SK-N-MC (cell line): Measurements from ENCODE around the gene LRIG1.

ENCODE experiments used
- EZH2 ChIP-seq: fragments of 200-600 bp; sonication (generic); IDR thresholded peaks from one replicate; pipeline ENCODE4 v1.6.1; 2017; ENCODE audit warnings: antibody characterized with exemption
- POLR2AphosphoS5 ChIP-seq: IDR thresholded peaks from 2 replicates; pipeline ENCODE4 v1.6.1; 2012; ENCODE audit warnings: mild to moderate bottlenecking, low read depth, low read length, borderline replicate concordance

DNA sequence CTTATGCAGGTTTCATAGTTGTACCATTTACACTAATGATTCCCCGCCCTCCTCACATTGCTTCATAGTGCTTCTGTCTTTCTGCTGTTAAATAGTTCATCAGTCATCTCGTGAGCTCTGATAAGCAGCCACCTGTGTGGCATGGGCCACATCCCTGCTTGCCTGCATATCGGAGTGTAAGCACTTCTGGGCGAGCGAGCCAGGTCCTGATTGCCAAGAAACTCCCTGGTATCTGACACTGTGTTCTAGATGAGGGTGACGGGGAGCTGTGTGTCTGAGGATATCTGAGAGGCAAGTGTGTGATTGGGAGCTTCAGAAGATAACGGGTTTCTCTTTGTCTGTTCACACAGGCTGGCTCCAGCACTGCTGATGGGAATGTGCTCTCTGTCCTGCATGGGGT is 130.6 kb downstream of the LRIG1 start:
- TF ChIP-seq POLR2AphosphoS5 (no peak), EZH2 (no peak)
